Measurements from ENCODE around the gene REV3L.

DNA sequence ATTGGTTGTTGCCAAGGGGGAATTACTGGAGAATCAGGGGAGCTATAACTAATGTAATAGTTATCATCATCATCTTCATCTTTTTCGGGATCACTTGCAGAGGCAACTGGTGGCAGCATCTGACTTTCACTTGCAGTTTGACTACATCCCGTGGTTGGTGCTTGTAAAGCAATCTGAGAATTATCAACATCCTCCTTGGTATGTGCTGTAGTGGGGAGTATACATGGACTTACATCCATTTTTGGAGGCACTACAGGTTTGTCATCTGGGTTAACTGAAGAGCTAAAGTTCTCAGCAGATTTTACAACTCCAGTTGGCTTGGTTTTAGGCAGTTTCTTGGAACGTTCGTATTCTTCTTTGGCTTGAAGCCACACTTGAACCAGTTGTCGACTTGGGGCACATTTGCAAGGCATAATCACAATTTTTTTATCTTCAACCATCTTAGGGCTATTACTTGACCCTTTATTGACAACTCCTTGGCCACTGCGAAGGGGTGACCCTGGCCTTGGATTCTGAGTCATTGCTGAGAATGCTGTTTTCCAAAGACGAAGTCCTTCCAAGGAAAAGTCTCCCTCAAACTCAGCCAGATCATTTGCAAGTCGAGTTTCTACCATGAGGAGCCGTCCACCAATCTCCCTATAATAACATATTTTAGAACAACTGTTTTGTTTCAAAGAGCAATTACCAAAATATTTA lies 115.5 kb downstream of the REV3L start:
- TF ChIP-seq, protein P1, sequence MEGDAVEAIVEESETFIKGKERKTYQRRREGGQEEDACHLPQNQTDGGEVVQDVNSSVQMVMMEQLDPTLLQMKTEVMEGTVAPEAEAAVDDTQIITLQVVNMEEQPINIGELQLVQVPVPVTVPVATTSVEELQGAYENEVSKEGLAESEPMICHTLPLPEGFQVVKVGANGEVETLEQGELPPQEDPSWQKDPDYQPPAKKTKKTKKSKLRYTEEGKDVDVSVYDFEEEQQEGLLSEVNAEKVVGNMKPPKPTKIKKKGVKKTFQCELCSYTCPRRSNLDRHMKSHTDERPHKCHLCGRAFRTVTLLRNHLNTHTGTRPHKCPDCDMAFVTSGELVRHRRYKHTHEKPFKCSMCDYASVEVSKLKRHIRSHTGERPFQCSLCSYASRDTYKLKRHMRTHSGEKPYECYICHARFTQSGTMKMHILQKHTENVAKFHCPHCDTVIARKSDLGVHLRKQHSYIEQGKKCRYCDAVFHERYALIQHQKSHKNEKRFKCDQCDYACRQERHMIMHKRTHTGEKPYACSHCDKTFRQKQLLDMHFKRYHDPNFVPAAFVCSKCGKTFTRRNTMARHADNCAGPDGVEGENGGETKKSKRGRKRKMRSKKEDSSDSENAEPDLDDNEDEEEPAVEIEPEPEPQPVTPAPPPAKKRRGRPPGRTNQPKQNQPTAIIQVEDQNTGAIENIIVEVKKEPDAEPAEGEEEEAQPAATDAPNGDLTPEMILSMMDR (IDR thresholded peaks at IDR 0.05; ENCODE audit: control extremely low read depth in 1 of 3, insufficient read depth in 1 of 3, low read depth in 1 of 3, low read length in 3 of 3), result no peak
- TF ChIP-seq EZH2 (IDR thresholded peaks at IDR 0.05; ENCODE audit: low read depth, low read length, severe bottlenecking), result no peak
- TF ChIP-seq CBX5 (IDR thresholded peaks at IDR 0.05; ENCODE audit: low read depth, low read length), result no peak
- no peak for TF ChIP-seq TBP (IDR thresholded peaks at IDR 0.05; ENCODE audit: low read depth, low read length)
- no peak for TF ChIP-seq POLR2AphosphoS5 (IDR thresholded peaks at IDR 0.05; ENCODE audit: low read depth, low read length)
- TF ChIP-seq GABPA (IDR thresholded peaks at IDR 0.05; ENCODE audit: borderline replicate concordance, insufficient read depth, low read length), result no peak
- TF ChIP-seq SP1 (IDR thresholded peaks at IDR 0.05; ENCODE audit: low read depth, low read length), result no peak
- no peak for TF ChIP-seq TAF1 (IDR thresholded peaks at IDR 0.05; ENCODE audit: low read depth, low read length)

Data from H1 (cell line).